Lower leg skin (tissue), 4 donors: Measurements from ENCODE around the gene PIGV. TPM values are rescaled to one million over a fixed set of nuclear protein-coding genes. Genes with fewer than 3 reads are reported as not detected.

Experiments used
- DNase-seq, 2 donors: peaks; one replicate each; pipeline ENCODE4 v3.0.0-alpha.2; 2019; ENCODE audit warnings: low spot score in 2 of 2
- H3K4me3 ChIP-seq: fragments of 200-600 bp; sonication (generic); 2 replicates; pipeline ENCODE4 v1.5.1; 2017; ENCODE audit warnings: mild to moderate bottlenecking, low read depth; ENCODE audit not compliant: poor library complexity, severe bottlenecking
- POLR2A ChIP-seq, 2 donors: fragments of 450-650 bp; IDR thresholded peaks; one replicate each; pipeline ENCODE4 v1.6.1; 2016 to 2017; ENCODE audit warnings: antibody characterized with exemption in 2 of 2, mild to moderate bottlenecking in 1 of 2, moderate library complexity in 1 of 2
- WGBS, 2 donors: methylation state at CpG; one replicate each; pipeline ENCODE4 v1.1.5; 2018; 5-methylcytosine and 5-hydroxymethylcytosine counted together
- intact Hi-C: fragments of 100-400 bp; cut with DNase I; formaldehyde crosslinking; loops from one replicate; pipeline ENCODE4 v1.15.0; 2023; ENCODE audit warnings: low total_unique reads
- total RNA-seq, 4 donors: library from RNA; depleted of rRNA; stranded (reverse); fragments of >200 nt; gene quantifications; one replicate each; pipeline ENCODE4 v1.1.0, GENCODE V29; 2016
- TF ChIP-seq, protein P1 (sequence below), 3 donors: fragments of 450-650 bp; IDR thresholded peaks; one replicate each; pipeline ENCODE4 v1.5.1; 2016; ENCODE audit warnings: antibody characterized with exemption in 3 of 3, mild to moderate bottlenecking in 3 of 3, moderate library complexity in 2 of 3

Gene PIGV
- total RNA-seq, 4 donors from 2014 or later = 18.2 to 39.3 (median 27.1) TPM

DNA sequence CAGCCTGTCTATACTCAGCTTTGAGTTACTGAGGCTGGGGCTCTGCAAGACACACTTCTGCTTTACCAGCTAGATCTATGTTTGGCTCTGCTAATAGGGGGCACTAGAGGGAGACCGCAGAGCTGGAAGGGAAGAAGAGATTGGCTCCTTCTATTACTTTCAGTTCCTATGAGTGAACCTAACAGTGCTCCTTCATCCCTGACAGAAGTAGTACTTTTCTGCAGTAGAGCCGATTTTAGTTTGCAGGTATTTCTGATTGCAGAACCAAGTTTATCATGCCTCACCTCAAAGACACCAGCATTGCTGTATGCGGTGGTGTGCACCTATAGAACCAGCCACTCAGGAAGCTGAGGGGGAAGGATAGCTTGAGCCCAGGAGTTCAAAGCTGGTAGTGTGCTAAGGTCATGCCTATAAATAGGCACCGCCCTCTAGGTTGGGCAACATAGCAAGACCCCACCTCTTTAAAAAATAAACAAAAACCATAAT lies 33.1 kb downstream of the PIGV start:
- WGBS, 2 donors = 64 to 67% methylated on average over 4 of the region's 4 CpGs
- H3K4me3 ChIP-seq = no peak overlapping the region
- intact Hi-C loops = no loop called here
- TF ChIP-seq, protein P1, sequence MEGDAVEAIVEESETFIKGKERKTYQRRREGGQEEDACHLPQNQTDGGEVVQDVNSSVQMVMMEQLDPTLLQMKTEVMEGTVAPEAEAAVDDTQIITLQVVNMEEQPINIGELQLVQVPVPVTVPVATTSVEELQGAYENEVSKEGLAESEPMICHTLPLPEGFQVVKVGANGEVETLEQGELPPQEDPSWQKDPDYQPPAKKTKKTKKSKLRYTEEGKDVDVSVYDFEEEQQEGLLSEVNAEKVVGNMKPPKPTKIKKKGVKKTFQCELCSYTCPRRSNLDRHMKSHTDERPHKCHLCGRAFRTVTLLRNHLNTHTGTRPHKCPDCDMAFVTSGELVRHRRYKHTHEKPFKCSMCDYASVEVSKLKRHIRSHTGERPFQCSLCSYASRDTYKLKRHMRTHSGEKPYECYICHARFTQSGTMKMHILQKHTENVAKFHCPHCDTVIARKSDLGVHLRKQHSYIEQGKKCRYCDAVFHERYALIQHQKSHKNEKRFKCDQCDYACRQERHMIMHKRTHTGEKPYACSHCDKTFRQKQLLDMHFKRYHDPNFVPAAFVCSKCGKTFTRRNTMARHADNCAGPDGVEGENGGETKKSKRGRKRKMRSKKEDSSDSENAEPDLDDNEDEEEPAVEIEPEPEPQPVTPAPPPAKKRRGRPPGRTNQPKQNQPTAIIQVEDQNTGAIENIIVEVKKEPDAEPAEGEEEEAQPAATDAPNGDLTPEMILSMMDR (IDR thresholded peaks at IDR 0.05) = no peak
- TF ChIP-seq POLR2A (IDR thresholded peaks at IDR 0.05) = no peak
- no peak for DNase-seq

DNA sequence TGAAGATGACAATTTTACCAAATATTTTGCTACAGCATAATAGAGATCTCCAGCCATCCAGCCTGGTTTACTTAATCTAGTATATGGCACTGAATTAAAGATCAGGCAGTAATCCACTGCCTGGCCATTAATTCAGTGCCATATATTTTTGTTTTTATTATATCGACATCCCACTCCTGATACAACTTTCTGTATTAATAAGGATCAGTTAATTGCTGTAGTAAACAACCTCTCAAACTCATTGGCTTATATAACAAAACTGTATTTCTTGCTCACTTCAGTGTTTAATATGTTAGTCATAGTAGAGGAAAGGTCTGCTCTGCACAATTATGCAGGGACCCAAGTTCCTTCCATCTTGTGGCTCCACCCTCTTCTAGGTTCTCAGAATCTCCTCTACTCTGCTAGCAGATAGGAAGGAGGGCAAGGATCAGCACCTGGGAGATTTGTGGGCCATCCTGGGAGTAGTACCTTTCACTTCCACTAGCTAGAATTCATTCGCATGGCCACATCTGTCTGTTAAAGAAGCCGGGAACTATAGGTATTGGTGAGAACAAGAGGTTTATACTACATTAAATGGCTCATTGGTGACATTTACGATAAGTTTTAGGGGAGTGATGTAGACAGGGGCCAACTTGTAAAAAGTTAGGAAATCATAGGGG lies 35.1 kb downstream of the PIGV start:
- no peak for DNase-seq
- 97 to 98% methylated on average over 4 of the region's 4 CpGs for WGBS, 2 donors
- intact Hi-C loops = no loop called here
- no peak overlapping the region for H3K4me3 ChIP-seq
- TF ChIP-seq, protein P1 (IDR thresholded peaks at IDR 0.05) = no peak
- no peak for TF ChIP-seq POLR2A (IDR thresholded peaks at IDR 0.05)

DNA sequence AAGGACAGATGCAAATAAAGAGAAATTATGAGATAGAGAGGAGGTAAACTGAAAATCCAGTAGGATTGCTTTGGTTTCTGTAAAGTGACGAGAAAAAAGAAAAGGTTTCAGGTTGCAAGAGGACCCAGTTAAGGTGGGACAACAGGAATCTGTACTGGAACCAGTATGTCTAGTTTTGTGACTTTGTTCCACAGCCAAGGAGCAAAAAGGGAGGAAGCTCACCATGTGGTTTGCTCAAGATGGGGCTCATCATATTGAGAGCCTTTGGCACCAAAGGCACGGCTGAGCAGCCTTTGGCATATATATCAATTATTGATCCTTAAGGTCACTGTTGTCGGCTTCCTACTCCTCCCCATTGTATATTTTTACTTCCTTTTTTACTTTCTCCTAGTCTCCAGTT lies 37.0 kb downstream of the PIGV start:
- TF ChIP-seq, protein P1 (IDR thresholded peaks at IDR 0.05) = no peak
- no peak for TF ChIP-seq POLR2A (IDR thresholded peaks at IDR 0.05)
- intact Hi-C loops = no loop called here
- no peak for DNase-seq
- WGBS, 2 donors = 58 to 75% methylated on average over 3 of the region's 3 CpGs
- no peak overlapping the region for H3K4me3 ChIP-seq

DNA sequence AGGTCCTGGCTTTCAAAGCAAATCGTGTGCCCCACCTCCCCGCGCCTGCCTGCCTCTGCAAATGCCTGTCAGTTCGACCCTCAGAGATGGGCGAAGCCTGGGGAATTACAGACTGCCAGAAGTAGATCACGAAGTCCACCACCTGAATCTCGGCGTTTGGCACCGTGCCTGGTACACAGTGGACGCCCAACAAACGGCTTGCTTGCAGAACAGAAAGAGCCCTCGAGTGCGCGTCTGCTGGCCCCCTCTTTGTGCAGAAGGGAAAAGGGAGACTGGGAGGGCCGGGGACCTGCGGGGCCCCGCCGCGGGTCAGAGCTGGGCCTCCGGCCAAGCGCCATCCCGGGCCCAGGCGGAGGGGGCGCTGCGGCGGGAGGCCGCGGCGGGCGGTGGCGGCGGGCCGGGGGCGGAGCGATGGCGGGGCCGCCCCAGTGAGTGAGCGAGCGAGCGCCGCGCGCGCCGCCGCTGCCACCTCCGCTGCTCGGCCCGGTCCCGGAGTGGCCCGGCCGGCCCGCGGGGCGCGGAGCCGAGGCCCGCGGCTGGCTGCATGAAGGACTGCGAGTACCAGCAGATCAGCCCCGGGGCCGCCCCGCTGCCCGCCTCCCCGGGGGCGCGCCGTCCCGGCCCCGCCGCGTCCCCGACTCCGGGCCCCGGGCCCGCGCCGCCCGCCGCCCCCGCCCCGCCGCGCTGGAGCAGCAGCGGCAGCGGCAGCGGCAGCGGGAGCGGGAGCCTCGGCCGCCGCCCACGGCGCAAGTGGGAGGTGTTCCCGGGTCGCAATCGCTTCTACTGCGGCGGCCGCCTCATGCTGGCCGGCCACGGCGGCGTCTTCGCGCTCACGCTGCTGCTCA lies 38.7 kb downstream of the PIGV start, which contains the start of gene ZDHHC18:
TSS of gene ZDHHC18 (plus strand) at position 428 of the 845 bp plus-strand sequence. CDS start at position 545, 117 bp downstream.
- TF ChIP-seq POLR2A (IDR thresholded peaks at IDR 0.05) = no peak
- TF ChIP-seq, protein P1 (IDR thresholded peaks at IDR 0.05) = no peak
- DNase-seq = peak; percentile 56 to 94
- WGBS, 2 donors = 0 to 1% methylated on average over 5 to 20 of the region's 107 CpGs
- peak within 1 kb of the TSS; percentile 51 for H3K4me3 ChIP-seq
- intact Hi-C loops = no loop called here

DNA sequence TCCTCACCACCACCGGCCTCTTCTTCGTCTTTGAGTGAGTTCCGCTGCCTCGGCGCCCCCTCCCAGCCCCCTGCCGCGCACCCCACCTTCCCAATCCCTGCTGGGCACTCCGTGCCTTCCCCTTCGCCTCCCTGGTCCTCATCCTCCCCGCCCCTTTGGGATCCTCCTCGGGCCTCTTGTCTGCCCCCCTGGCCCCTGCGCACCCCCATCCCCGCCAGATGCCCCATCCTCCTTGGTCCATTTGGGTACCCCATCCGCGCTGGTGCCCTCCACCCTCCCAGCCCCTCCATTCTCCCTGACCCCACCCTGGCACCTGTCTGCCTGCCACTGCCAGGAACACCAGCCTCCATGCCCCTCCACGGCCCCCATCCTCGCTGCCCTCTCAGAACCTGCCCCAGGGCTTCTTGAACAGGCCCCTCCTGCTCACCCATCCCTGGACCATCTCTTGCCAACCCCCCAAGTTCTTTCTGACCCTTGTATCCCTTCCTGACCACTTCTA lies 39.4 kb downstream of the PIGV start:
- intact Hi-C loops = no loop called here
- WGBS, 2 donors = 3 to 4% methylated on average over 16 to 17 of the region's 17 CpGs
- no peak for TF ChIP-seq POLR2A (IDR thresholded peaks at IDR 0.05)
- TF ChIP-seq, protein P1 (IDR thresholded peaks at IDR 0.05) = no peak
- DNase-seq = no peak
- H3K4me3 ChIP-seq = peak overlapping the region; percentile 51
